Tongue (tissue), 1 donor: Measurements from ENCODE around the gene TDP2. TPM values are rescaled to one million over a fixed set of nuclear protein-coding genes. Genes with fewer than 3 reads are reported as not detected.

ENCODE experiments used
- total RNA-seq: library from RNA; depleted of rRNA; stranded (reverse); fragments of >200 nt; gene quantifications from one replicate; pipeline ENCODE4 v1.2.3, GENCODE V29; 2014

The TDP2 gene
- total RNA-seq, 1 donor from 2014 or later, result 29.1 TPM

Other genes with a start within 250 kb of the TDP2 start
- 1.3 TPM for gene GPLD1, start 177.3 kb downstream of the TDP2 start, total RNA-seq
- gene ALDH5A1, start 171.9 kb downstream of the TDP2 start, total RNA-seq, result 15.9 TPM
- gene KIAA0319, start 20.7 kb downstream of the TDP2 start, total RNA-seq, result not detected
- 5.7 TPM for gene ACOT13, start 178 bp upstream of the TDP2 start, total RNA-seq
- gene C6orf62, start 52.3 kb upstream of the TDP2 start, total RNA-seq, result 85.2 TPM
- gene GMNN, start 108.0 kb upstream of the TDP2 start, total RNA-seq, result 19.2 TPM
- gene ARMH2, start 132.0 kb upstream of the TDP2 start, total RNA-seq, result not detected